GM04504 (cell line): ENCODE results near the gene ZNF490.
"Not testable (repeated sequence)": the region's sequence is repeated elsewhere in the genome, so short reads cannot be mapped to it uniquely, and the experiment has no call there.

ENCODE experiments used
- DNase-seq: peaks from one replicate; pipeline ENCODE4 v3.0.0-alpha.2; 2012; ENCODE audit warnings: low read depth

The ZNF490 gene

GRCh38 chr19:12610540-12611360, at the start of gene ZNF490, which contains the start of gene ZNF791:
ZNF490 (minus strand) TSS chr19:12610813; CDS start chr19:12610680, 133 bp downstream.
ZNF791 (plus strand) TSS chr19:12610920; CDS start chr19:12611080, 160 bp downstream.
- DNase-seq, result peak; percentile 96

GRCh38 chr19:12657966-12658365, 47.4 kb upstream of the ZNF490 start:
- DNase-seq, result no peak

GRCh38 chr19:12656899-12657571, 46.4 kb upstream of the ZNF490 start:
- DNase-seq, result no peak

- no peak for DNase-seq
These were observed 44.9 kb upstream of the ZNF490 start for GRCh38 chr19:12655546-12655945.

GRCh38 chr19:12652219-12652618, 41.6 kb upstream of the ZNF490 start:
- no peak for DNase-seq

- no peak for DNase-seq
These were observed 39.3 kb upstream of the ZNF490 start for GRCh38 chr19:12649941-12650340.

GRCh38 chr19:12648088-12648487, 37.5 kb upstream of the ZNF490 start:
- DNase-seq, result no peak

- DNase-seq, result no peak
These were observed 37.0 kb upstream of the ZNF490 start for GRCh38 chr19:12647490-12648071.

- no peak for DNase-seq
These were observed 36.4 kb upstream of the ZNF490 start for GRCh38 chr19:12647047-12647446.

GRCh38 chr19:12646551-12646950, 35.9 kb upstream of the ZNF490 start:
- DNase-seq, result no peak

- DNase-seq, result not testable (repeated sequence)
These were observed 33.1 kb upstream of the ZNF490 start for GRCh38 chr19:12643716-12644115.

- DNase-seq, result no peak
These were observed 31.9 kb upstream of the ZNF490 start for GRCh38 chr19:12642506-12642905.

- DNase-seq, result no peak
These were observed 30.8 kb upstream of the ZNF490 start for GRCh38 chr19:12641456-12641855.

- DNase-seq, result peak; percentile 48
These were observed 29.4 kb upstream of the ZNF490 start for GRCh38 chr19:12639901-12640613.

GRCh38 chr19:12638611-12639182, 28.1 kb upstream of the ZNF490 start:
- DNase-seq, result no peak

- DNase-seq, result no peak
These were observed 26.0 kb upstream of the ZNF490 start for GRCh38 chr19:12636631-12637030.

- no peak for DNase-seq
These were observed 18.6 kb upstream of the ZNF490 start for GRCh38 chr19:12629215-12629614.

- no peak for DNase-seq
These were observed 17.7 kb upstream of the ZNF490 start for GRCh38 chr19:12628040-12629022.

GRCh38 chr19:12626958-12627357, 16.3 kb upstream of the ZNF490 start:
- no peak for DNase-seq

GRCh38 chr19:12623361-12624031, 12.9 kb upstream of the ZNF490 start:
- no peak for DNase-seq
